Liver (tissue), 9 donors: Measurements from ENCODE around the gene MICU1. TPM values are rescaled to one million over a fixed set of nuclear protein-coding genes. Genes with fewer than 3 reads are reported as not detected.

ENCODE experiments used
- DNase-seq: peaks from one replicate; pipeline ENCODE4 v3.0.0-alpha.2; 2017; ENCODE audit warnings: low spot score
- H3K27ac ChIP-seq, 2 donors: one replicate each; pipeline ENCODE4 v1.7.0; 2013; ENCODE audit warnings: inconsistent platforms in 2 of 2, low read length in 2 of 2, control low read depth in 1 of 2, low read depth in 1 of 2, mild to moderate bottlenecking in 1 of 2
- H3K27me3 ChIP-seq, 4 donors: one replicate each; pipeline versions ENCODE4 v1.6.1 to v1.7.0; 2013; ENCODE audit warnings: low read length in 3 of 4, inconsistent platforms in 1 of 4, mild to moderate bottlenecking in 1 of 4, moderate library complexity in 1 of 4; ENCODE audit not compliant: control insufficient read depth in 4 of 4, insufficient read depth in 4 of 4
- H3K36me3 ChIP-seq, 4 donors: one replicate each; pipeline versions ENCODE4 v1.6.1 to v1.7.0; 2013; ENCODE audit warnings: low read length in 3 of 4, mild to moderate bottlenecking in 3 of 4, low read depth in 1 of 4, moderate library complexity in 1 of 4; ENCODE audit not compliant: control insufficient read depth in 4 of 4, insufficient read depth in 3 of 4
- H3K4me1 ChIP-seq, 4 donors: one replicate each; pipeline versions ENCODE4 v1.6.1 to v1.7.0; 2013; ENCODE audit warnings: low read length in 3 of 4, mild to moderate bottlenecking in 3 of 4, moderate library complexity in 1 of 4; ENCODE audit not compliant: control insufficient read depth in 4 of 4, insufficient read depth in 4 of 4
- H3K4me3 ChIP-seq, 3 donors: one replicate each; pipeline versions ENCODE4 v1.6.1 to v1.7.0; 2013; ENCODE audit warnings: low read length in 3 of 3, control low read depth in 1 of 3, low read depth in 1 of 3, mild to moderate bottlenecking in 1 of 3
- H3K9ac ChIP-seq, 2 donors: one replicate each; pipeline ENCODE4 v1.7.0; 2013; ENCODE audit warnings: low read length in 2 of 2, mild to moderate bottlenecking in 2 of 2, moderate library complexity in 2 of 2, control low read depth in 1 of 2, low read depth in 1 of 2
- H3K9me3 ChIP-seq, 4 donors: one replicate each; pipeline versions ENCODE4 v1.6.1 to v1.7.0; 2013; ENCODE audit warnings: low read length in 3 of 4; ENCODE audit not compliant: control insufficient read depth in 4 of 4
- CTCF ChIP-seq: fragments of 150-350 bp; IDR thresholded peaks from 2 replicates; pipeline ENCODE4 v1.5.1; 2017; ENCODE audit warnings: improper control_type of control experiment, low read depth, low read length; ENCODE audit not compliant: missing input control
- EGR1 ChIP-seq, 2 donors: IDR thresholded peaks; 2 replicates each; pipeline ENCODE4 v1.6.1; 2016 to 2018; ENCODE audit warnings: antibody characterized with exemption in 2 of 2, low read depth in 2 of 2
- FOXA1 ChIP-seq: IDR thresholded peaks from 2 replicates; pipeline ENCODE4 v1.6.1; 2016; ENCODE audit warnings: antibody characterized with exemption
- FOXA2 ChIP-seq: IDR thresholded peaks from 2 replicates; pipeline ENCODE4 v1.6.1; 2016; ENCODE audit warnings: antibody characterized with exemption
- GABPA ChIP-seq, 2 donors: IDR thresholded peaks in 1 of 2; conservative IDR thresholded peaks in 1 of 2; 2 replicates each; pipeline ENCODE4 v1.6.1; 2016; ENCODE audit warnings: antibody characterized with exemption in 2 of 2, mild to moderate bottlenecking in 1 of 2, moderate library complexity in 1 of 2
- MAX ChIP-seq: IDR thresholded peaks from 2 replicates; pipeline ENCODE4 v1.6.1; 2016; ENCODE audit warnings: antibody characterized with exemption
- NR2F2 ChIP-seq: IDR thresholded peaks from 2 replicates; pipeline ENCODE4 v1.6.1; 2016; ENCODE audit warnings: antibody characterized with exemption
- RAD21 ChIP-seq, 2 donors: IDR thresholded peaks; 2 replicates each; pipeline ENCODE4 v1.6.1; 2016; ENCODE audit warnings: antibody characterized with exemption in 2 of 2, mild to moderate bottlenecking in 2 of 2
- REST ChIP-seq: IDR thresholded peaks from 2 replicates; pipeline ENCODE4 v1.6.1; 2016; ENCODE audit warnings: antibody characterized with exemption, mild to moderate bottlenecking
- RXRA ChIP-seq, 2 donors: IDR thresholded peaks; 2 replicates each; pipeline ENCODE4 v1.6.1; 2017 to 2018; ENCODE audit warnings: antibody characterized with exemption in 2 of 2, mild to moderate bottlenecking in 1 of 2
- SP1 ChIP-seq: IDR thresholded peaks from 2 replicates; pipeline ENCODE4 v1.6.1; 2018; ENCODE audit warnings: antibody characterized with exemption, mild to moderate bottlenecking
- YY1 ChIP-seq: IDR thresholded peaks from 2 replicates; pipeline ENCODE4 v1.6.1; 2016; ENCODE audit warnings: antibody characterized with exemption, mild to moderate bottlenecking
- ZBTB33 ChIP-seq: IDR thresholded peaks from 2 replicates; pipeline ENCODE4 v1.6.1; 2016; ENCODE audit warnings: antibody characterized with exemption
- WGBS: extraction: QIAGEN DNeasy Blood & Tissue Kit; methylation state at CpG from one replicate; pipeline ENCODE4 v1.1.7; 2013; 5-methylcytosine and 5-hydroxymethylcytosine counted together
- polyA plus RNA-seq, 2 donors: library from polyadenylated mRNA; stranded (reverse) in 1 of 2; unstranded in 1 of 2; fragments of 200-250 nt in 1 of 2; fragments of >200 nt in 1 of 2; fragmentation: Nextera tagmentation in 1 of 2; extraction: Ambion mirVana in 1 of 2; gene quantifications; one replicate each; pipeline versions ENCODE4 v1.2.1 to v1.2.3, GENCODE V29; 2013 to 2015
- total RNA-seq, 2 donors: library from RNA; depleted of rRNA; stranded (reverse); fragments of >200 nt; gene quantifications; one replicate each; pipeline ENCODE4 v1.2.3, GENCODE V29; 2014
- donor health status: healthy.
- donor health status: healthy.
- donor health status: healthy.
- donor health status: healthy.
- donor health status: healthy.

Gene MICU1
- total and polyA plus RNA-seq, 4 donors, result 26.4 to 47.4 (median 32.1) TPM

GRCh38 chr10:72665925-72666324 is 40.0 kb upstream of the MICU1 start:
- TF ChIP-seq SP1 (no peak), EGR1 (IDR thresholded peaks at IDR 0.05; ENCODE audit: low read depth in 2 of 2) (no peak), NR2F2 (no peak), MAX (no peak), RXRA (IDR thresholded peaks at IDR 0.05) (no peak), RAD21 (IDR thresholded peaks at IDR 0.05) (no peak), FOXA2 (no peak), FOXA1 (no peak), YY1 (no peak), REST (no peak), ZBTB33 (no peak), CTCF (no peak)
- WGBS, result 79% methylated on average over 4 of the region's 4 CpGs
- H3K27ac ChIP-seq, result no peak overlapping the region
- H3K4me3 ChIP-seq, result no peak overlapping the region
- no peak for DNase-seq
- no peaks in the 10 kb centered on the region for H3K4me1 ChIP-seq
- no peak overlapping the region for H3K9ac ChIP-seq
- no peaks in the 10 kb centered on the region for H3K27me3 ChIP-seq
- no peaks in the 10 kb centered on the region for H3K36me3 ChIP-seq
- H3K9me3 ChIP-seq, result no peaks in the 10 kb centered on the region

DNA sequence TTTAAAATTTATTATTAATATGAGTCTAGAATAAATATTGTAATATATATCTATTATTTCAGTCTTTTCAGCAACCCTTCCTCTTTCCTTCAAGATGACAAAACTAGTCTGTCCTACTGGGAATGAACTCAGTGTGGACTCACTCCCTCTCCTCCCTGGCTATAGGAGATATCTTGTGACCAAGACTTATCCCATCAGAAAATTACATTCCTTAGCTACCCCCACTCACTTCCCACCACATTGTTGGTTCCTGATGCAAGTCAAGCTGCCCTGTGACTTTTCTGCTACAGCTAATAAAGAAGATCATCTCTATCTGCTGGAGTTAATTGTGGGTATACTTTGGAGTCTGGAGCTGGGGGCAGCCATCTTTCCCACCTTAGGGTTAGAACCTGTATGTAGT is 38.1 kb upstream of the MICU1 start:
- H3K4me1 ChIP-seq, result no peaks in the 10 kb centered on the region
- TF ChIP-seq FOXA2 (no peak), GABPA (IDR thresholded peaks at IDR 0.05 in 1 of 2, conservative IDR thresholded peaks at IDR 0.05 in 1 of 2) (no peak)

More for the DNA sequence above, 38.1 kb upstream of the MICU1 start:
- no peak overlapping the region for H3K27ac ChIP-seq
- H3K9ac ChIP-seq, result no peak overlapping the region
- no peak for DNase-seq
- no peaks in the 10 kb centered on the region for H3K27me3 ChIP-seq
- H3K9me3 ChIP-seq, result no peaks in the 10 kb centered on the region
- H3K36me3 ChIP-seq, result no peaks in the 10 kb centered on the region
- no peak overlapping the region for H3K4me3 ChIP-seq
